Activated CD4-positive, alpha-beta T cell treated with anti-CD3 and anti-CD28 coated beads for 36 hours (primary cell): ENCODE data around the gene FBXW11. TPM values are rescaled to one million over a fixed set of nuclear protein-coding genes. Genes with fewer than 3 reads are reported as not detected.

Experiments used
- ATAC-seq: fragments of 200-7000 bp; cut with Tn5 transposase; one replicate; pipeline ENCODE4 v1.10.0; 2021; ENCODE audit warnings: mild to moderate bottlenecking, moderate library complexity
- CTCF ChIA-PET: fragments of 350-600 bp; sonication (Branson Sonifier 250); formaldehyde crosslinking; loops from one replicate; lab custom pipeline; 2021; ENCODE audit warnings: antibody characterized with exemption; lab: Charles Lee
- POLR2A ChIA-PET: fragments of 350-600 bp; sonication (Branson Sonifier 250); formaldehyde crosslinking; loops from one replicate; lab custom pipeline; 2021; ENCODE audit warnings: antibody characterized with exemption, inconsistent platforms; lab: Charles Lee
- DNase-seq: peaks from one replicate; pipeline ENCODE4 v3.0.0-alpha.2; 2020
- H3K27ac Mint-ChIP-seq: one replicate; pipeline ENCODE4 v1.8.0; 2021; ENCODE audit warnings: mixed read lengths
- H3K27me3 Mint-ChIP-seq: one replicate; pipeline ENCODE4 v1.8.0; 2021; ENCODE audit warnings: mixed read lengths
- H3K36me3 Mint-ChIP-seq: one replicate; pipeline ENCODE4 v1.8.0; 2021; ENCODE audit warnings: low read depth, mixed read lengths
- H3K4me1 Mint-ChIP-seq: one replicate; pipeline ENCODE4 v1.8.0; 2021; ENCODE audit warnings: mixed read lengths
- H3K4me3 Mint-ChIP-seq: one replicate; pipeline ENCODE4 v1.8.0; 2021; ENCODE audit warnings: mild to moderate bottlenecking, moderate library complexity, mixed read lengths
- H3K9me3 Mint-ChIP-seq: one replicate; pipeline ENCODE4 v1.8.0; 2021; ENCODE audit warnings: low read depth, mixed read lengths
- intact Hi-C, 2 experiments: fragments of 100-400 bp; cut with DNase I in 1 of 2; cut with micrococcal nuclease in 1 of 2; formaldehyde crosslinking; loops; one replicate each; pipeline versions ENCODE4 v1.14.2 to v1.15.1; 2022 to 2024; cut with DNase I, micrococcal nuclease
- total RNA-seq, 2 experiments: library from RNA; stranded (reverse); gene quantifications; one replicate each; pipeline ENCODE4 v1.2.3, GENCODE V29; 2021

FBXW11 gene
- total RNA-seq, 2 experiments from 2014 or later = 33.8 to 39.5 TPM

- H3K9me3 Mint-ChIP-seq = no peaks in the 10 kb centered on the region
- H3K27me3 Mint-ChIP-seq = no peaks in the 10 kb centered on the region
- no peaks in the 10 kb centered on the region for H3K4me1 Mint-ChIP-seq
- ATAC-seq (peak; percentile 58), DNase-seq (no peak)
- ChIA-PET CTCF (no interaction called here), POLR2A (no interaction called here)
- H3K4me3 Mint-ChIP-seq = no peak overlapping the region
- no peak overlapping the region for H3K27ac Mint-ChIP-seq
- no peaks in the 10 kb centered on the region for H3K36me3 Mint-ChIP-seq
- intact Hi-C loops = no loop called here
These were observed 8.9 kb upstream of the FBXW11 start for GRCh38 chr5:172015346-172015745.

- ATAC-seq = no peak
- Mint-ChIP-seq H3K36me3 (peaks cover 6% of the 10 kb centered on the region), H3K4me1 (peaks cover 12% of the 10 kb centered on the region), H3K27ac (no peak overlapping the region), H3K9me3 (no peaks in the 10 kb centered on the region), H3K4me3 (no peak overlapping the region), H3K27me3 (no peaks in the 10 kb centered on the region)
- intact Hi-C loops = no loop called here
- DNase-seq = no peak
- POLR2A ChIA-PET = no interaction called here
- CTCF ChIA-PET = interaction anchor here (0.6 to 2.6 kb wide), 7 partner anchors 12 to 108 kb away, joined by 3 to 8 read pairs (median 3); no protein-coding TSS in a partner anchor
These were observed 3.8 kb upstream of the FBXW11 start for GRCh38 chr5:172010278-172010677.

GRCh38 chr5:172009536-172010270, 3.3 kb upstream of the FBXW11 start:
- intact Hi-C loops = loop anchor here (5.0 to 10.0 kb wide), 4 partner anchors 273 to 1318 kb away; partner anchors contain the start of genes BNIP1 (in 1 of the 2), DUSP1 (in 1 of the 2), STC2 (in 1 of the 2) and UBTD2 (in 1 of the 2)

GRCh38 chr5:172008689-172009141, 2.3 kb upstream of the FBXW11 start:
- Mint-ChIP-seq H3K27me3 (no peaks in the 10 kb centered on the region), H3K27ac (no peak overlapping the region), H3K4me1 (peaks cover 21% of the 10 kb centered on the region), H3K9me3 (no peaks in the 10 kb centered on the region), H3K36me3 (peaks cover 11% of the 10 kb centered on the region), H3K4me3 (no peak overlapping the region)
- ATAC-seq (no peak), DNase-seq (no peak)
- ChIA-PET POLR2A (no interaction called here), CTCF (interaction anchor here (0.7 to 1.6 kb wide), 3 partner anchors 51 to 97 kb away, joined by 3 to 9 read pairs (median 4); no protein-coding TSS in a partner anchor)
- intact Hi-C loops = loop anchor here (5.0 to 10.0 kb wide), 4 partner anchors 274 to 1319 kb away; partner anchors contain the start of genes BNIP1 (in 1 of the 2), DUSP1 (in 1 of the 2), STC2 (in 1 of the 2) and UBTD2 (in 1 of the 2)

More at GRCh38 chr5:172009536-172010270, 3.3 kb upstream of the FBXW11 start:
- no peak overlapping the region for H3K27ac Mint-ChIP-seq
- no peaks in the 10 kb centered on the region for H3K27me3 Mint-ChIP-seq
- ChIA-PET CTCF (interaction anchor here (0.6 to 2.6 kb wide), 8 partner anchors 12 to 107 kb away, joined by 3 to 9 read pairs (median 3); no protein-coding TSS in a partner anchor), POLR2A (interaction anchor here (0.6 kb wide), 1 partner anchor 1995 kb away, joined by 6 read pairs; no protein-coding TSS in a partner anchor)
- no peak overlapping the region for H3K4me3 Mint-ChIP-seq
- no peak for DNase-seq
- H3K36me3 Mint-ChIP-seq = peaks cover 10% of the 10 kb centered on the region
- ATAC-seq = no peak
- no peaks in the 10 kb centered on the region for H3K9me3 Mint-ChIP-seq
- H3K4me1 Mint-ChIP-seq = peaks cover 17% of the 10 kb centered on the region

GRCh38 chr5:172008111-172008455, 1.6 kb upstream of the FBXW11 start:
- ChIA-PET CTCF (interaction anchor here (0.7 to 5.5 kb wide), 8 partner anchors 24 to 181 kb away, joined by 3 to 57 read pairs (median 6); partner anchors contain the start of gene STK10), POLR2A (interaction anchor here (1.2 to 3.0 kb wide), 2 partner anchors 59 to 167 kb away, joined by 4 to 15 read pairs; no protein-coding TSS in a partner anchor)
- no peaks in the 10 kb centered on the region for H3K9me3 Mint-ChIP-seq
- H3K4me3 Mint-ChIP-seq = peak overlapping the region; percentile 92
- peaks cover 28% of the 10 kb centered on the region for H3K4me1 Mint-ChIP-seq
- no peaks in the 10 kb centered on the region for H3K27me3 Mint-ChIP-seq
- intact Hi-C loops = loop anchor here (5.0 to 10.0 kb wide), 4 partner anchors 274 to 1319 kb away; partner anchors contain the start of genes BNIP1 (in 1 of the 2), DUSP1 (in 1 of the 2), STC2 (in 1 of the 2) and UBTD2 (in 1 of the 2)
- peak overlapping the region; percentile 98 for H3K27ac Mint-ChIP-seq
- peaks cover 12% of the 10 kb centered on the region for H3K36me3 Mint-ChIP-seq
- no peak for ATAC-seq
- DNase-seq = no peak

- ATAC-seq = no peak
- Mint-ChIP-seq H3K27ac (peak overlapping the region; percentile 98), H3K27me3 (no peaks in the 10 kb centered on the region), H3K4me3 (peak overlapping the region; percentile 92), H3K9me3 (no peaks in the 10 kb centered on the region), H3K4me1 (peaks cover 34% of the 10 kb centered on the region), H3K36me3 (peaks cover 12% of the 10 kb centered on the region)
- intact Hi-C loops = loop anchor here (1.0 to 10.0 kb wide), 7 partner anchors 101 to 1320 kb away; partner anchors contain the start of genes BNIP1 (in 1 of the 2), DUSP1 (in 1 of the 2), NPM1 (in 1 of the 2) and STC2 (in 1 of the 2)
- ChIA-PET POLR2A (interaction anchor here (0.6 to 3.0 kb wide), 12 partner anchors 22 to 588 kb away, joined by 3 to 15 read pairs (median 4); partner anchors contain the start of genes FGF18 and UBTD2), CTCF (interaction anchor here (0.6 to 5.5 kb wide), 20 partner anchors 11 to 808 kb away, joined by 3 to 57 read pairs (median 5); partner anchors contain the start of gene STK10)
- DNase-seq = no peak
These were observed 1.0 kb upstream of the FBXW11 start for GRCh38 chr5:172007175-172008110.

GRCh38 chr5:172005708-172006320, 624 bp downstream of the FBXW11 start:
- ATAC-seq (peak; percentile 1), DNase-seq (peak; percentile 56)
- Mint-ChIP-seq H3K4me3 (peak overlapping the region; percentile 92), H3K27ac (peak overlapping the region; percentile 91), H3K27me3 (no peaks in the 10 kb centered on the region), H3K4me1 (peaks cover 50% of the 10 kb centered on the region), H3K36me3 (peaks cover 22% of the 10 kb centered on the region), H3K9me3 (no peaks in the 10 kb centered on the region)
- intact Hi-C loops = loop anchor here (1.0 to 10.0 kb wide), 17 partner anchors 17 to 1321 kb away; partner anchors contain the start of genes UBTD2 (in 2 of the 2), BNIP1 (in 1 of the 2), DUSP1 (in 1 of the 2) and NPM1 (in 1 of the 2)
- ChIA-PET CTCF (interaction anchor here (0.7 to 5.5 kb wide), 9 partner anchors 9 to 189 kb away, joined by 3 to 57 read pairs (median 8); partner anchors contain the start of gene STK10), POLR2A (interaction anchor here (0.7 to 3.0 kb wide), 8 partner anchors 16 to 617 kb away, joined by 3 to 15 read pairs (median 4); partner anchors contain the start of gene STK10)

GRCh38 chr5:172004824-172005237, 1.6 kb downstream of the FBXW11 start:
- no peaks in the 10 kb centered on the region for H3K9me3 Mint-ChIP-seq
- DNase-seq (peak; percentile 54), ATAC-seq (peak; percentile 2)
- peak overlapping the region; percentile 91 for H3K27ac Mint-ChIP-seq
- H3K27me3 Mint-ChIP-seq = no peaks in the 10 kb centered on the region
- POLR2A ChIA-PET = interaction anchor here (0.6 to 3.0 kb wide), 5 partner anchors 15 to 170 kb away, joined by 3 to 15 read pairs (median 3); no protein-coding TSS in a partner anchor
- H3K36me3 Mint-ChIP-seq = peaks cover 22% of the 10 kb centered on the region
- intact Hi-C loops = loop anchor here (1.0 to 10.0 kb wide), 8 partner anchors 16 to 1322 kb away; partner anchors contain the start of genes BNIP1 (in 1 of the 2), DUSP1 (in 1 of the 2), STC2 (in 1 of the 2) and UBTD2 (in 1 of the 2)
- peaks cover 57% of the 10 kb centered on the region for H3K4me1 Mint-ChIP-seq
- H3K4me3 Mint-ChIP-seq = peak overlapping the region; percentile 92
- CTCF ChIA-PET = interaction anchor here (0.7 to 5.5 kb wide), 5 partner anchors 8 to 103 kb away, joined by 3 to 57 read pairs (median 5); no protein-coding TSS in a partner anchor

GRCh38 chr5:172003746-172004145, 2.7 kb downstream of the FBXW11 start:
- Mint-ChIP-seq H3K27me3 (no peaks in the 10 kb centered on the region), H3K36me3 (peaks cover 22% of the 10 kb centered on the region), H3K4me1 (peaks cover 67% of the 10 kb centered on the region), H3K4me3 (peak overlapping the region; percentile 92), H3K27ac (peak overlapping the region; percentile 65), H3K9me3 (no peaks in the 10 kb centered on the region)
- ATAC-seq = no peak
- intact Hi-C loops = loop anchor here (2.0 to 10.0 kb wide), 3 partner anchors 15 to 1141 kb away; partner anchors contain the start of gene BNIP1 (in 1 of the 2)
- no peak for DNase-seq
- CTCF ChIA-PET = interaction anchor here (0.6 to 5.5 kb wide), 6 partner anchors 10 to 290 kb away, joined by 3 to 57 read pairs (median 3); no protein-coding TSS in a partner anchor
- POLR2A ChIA-PET = interaction anchor here (0.7 kb wide), 1 partner anchor 16 kb away, joined by 3 read pairs; no protein-coding TSS in a partner anchor
